T-helper 1 cell (primary cell): ENCODE measurements around the gene KDM2B.
"Not testable (repeated sequence)": the region's sequence is repeated elsewhere in the genome, so short reads cannot be mapped to it uniquely, and the experiment has no call there.

Experiments
- DNase-seq, 5 donors: peaks; one replicate each; pipeline ENCODE4 v3.0.0-alpha.2; 2012 to 2020
- total RNA-seq, 4 donors: gene quantifications; one replicate each; lab custom pipeline; 2026; lab: John Stamatoyannopoulos, UW

The KDM2B gene
- 95.7 to 119 (median 112) reads per million in 4 donors for total RNA-seq

DNA sequence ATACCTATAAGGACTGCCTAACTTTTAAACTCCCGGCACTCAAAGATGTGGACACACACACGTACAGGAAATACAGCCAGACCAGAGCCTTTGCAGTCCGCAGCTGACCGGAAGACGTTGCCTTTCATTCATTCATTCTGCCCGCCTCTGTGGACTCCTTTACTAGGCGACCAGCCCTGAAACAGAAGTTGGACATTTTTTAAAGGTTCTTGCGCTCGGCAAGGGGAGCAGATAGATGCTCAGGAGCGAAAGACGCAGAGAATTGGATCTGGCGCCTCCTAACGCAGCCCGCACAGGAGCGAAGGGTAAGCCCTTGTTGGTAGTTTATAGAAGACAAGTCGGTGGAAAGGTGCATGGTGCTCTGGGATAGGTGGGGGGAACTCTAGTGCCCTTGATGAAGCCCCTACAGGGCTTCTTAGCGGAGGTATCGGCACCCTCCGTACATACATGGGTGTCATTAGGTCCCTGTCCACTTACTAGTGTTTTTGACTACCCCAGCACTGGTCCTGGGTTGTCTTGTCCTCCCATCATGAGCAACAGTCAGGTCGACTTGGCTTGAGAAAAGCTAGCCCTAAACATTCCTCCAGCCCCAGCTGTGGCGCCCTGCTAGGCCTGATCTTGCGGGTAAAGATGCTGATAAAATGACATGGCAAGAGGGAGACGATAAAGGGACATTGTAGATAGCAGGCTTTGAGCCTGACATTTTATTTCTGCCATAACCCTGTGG lies at the start of gene KDM2B:
TSS of gene KDM2B (minus strand) at position 65 of the 727 bp plus-strand sequence. CDS start 112 bp downstream, outside the sequence.
- DNase-seq: peak in 3 of 5 donors; percentile 12 to 25 (median 16)

DNA sequence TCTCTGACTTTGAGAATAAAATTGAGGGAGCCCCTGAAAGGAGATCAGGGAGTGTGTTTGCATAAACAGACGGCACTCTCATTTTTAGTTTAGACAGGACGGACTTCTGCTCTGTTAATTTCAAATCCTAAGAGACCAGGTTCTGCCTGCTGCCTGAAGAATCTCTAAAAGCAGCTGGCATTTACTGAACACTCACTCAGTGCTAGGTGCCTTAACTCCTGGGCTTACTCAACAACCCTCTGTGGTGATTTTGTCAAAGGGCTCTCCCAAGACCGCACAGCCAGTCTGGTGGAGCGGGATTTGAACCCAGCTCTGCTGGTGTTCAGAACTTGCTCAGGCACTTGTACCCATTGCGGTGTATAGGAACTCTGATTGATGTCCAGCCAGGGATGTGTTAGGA lies 47.7 kb upstream of the KDM2B start:
- DNase-seq: peak in 1 of 5 donors; percentile 34

DNA sequence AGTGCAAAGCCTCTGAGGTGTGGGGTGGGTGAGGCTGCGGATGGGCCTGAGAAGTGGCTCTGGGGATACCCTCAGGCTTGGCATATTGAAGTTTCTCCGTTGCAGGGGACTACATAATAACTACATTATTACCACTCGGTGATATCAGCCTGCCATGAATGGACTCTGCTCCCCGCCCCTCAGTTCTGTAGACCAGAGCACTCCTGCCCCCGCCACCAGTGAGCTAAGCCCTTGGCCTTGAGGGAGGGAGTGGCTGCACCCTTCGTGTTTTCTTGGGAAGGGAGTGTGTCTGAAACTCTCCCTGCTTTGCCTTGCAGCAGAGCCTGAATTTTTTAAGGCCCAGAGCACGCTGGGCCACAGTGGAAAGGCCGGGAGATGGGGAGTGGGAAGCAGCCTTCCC lies 47.2 kb upstream of the KDM2B start:
- no peak for DNase-seq

DNA sequence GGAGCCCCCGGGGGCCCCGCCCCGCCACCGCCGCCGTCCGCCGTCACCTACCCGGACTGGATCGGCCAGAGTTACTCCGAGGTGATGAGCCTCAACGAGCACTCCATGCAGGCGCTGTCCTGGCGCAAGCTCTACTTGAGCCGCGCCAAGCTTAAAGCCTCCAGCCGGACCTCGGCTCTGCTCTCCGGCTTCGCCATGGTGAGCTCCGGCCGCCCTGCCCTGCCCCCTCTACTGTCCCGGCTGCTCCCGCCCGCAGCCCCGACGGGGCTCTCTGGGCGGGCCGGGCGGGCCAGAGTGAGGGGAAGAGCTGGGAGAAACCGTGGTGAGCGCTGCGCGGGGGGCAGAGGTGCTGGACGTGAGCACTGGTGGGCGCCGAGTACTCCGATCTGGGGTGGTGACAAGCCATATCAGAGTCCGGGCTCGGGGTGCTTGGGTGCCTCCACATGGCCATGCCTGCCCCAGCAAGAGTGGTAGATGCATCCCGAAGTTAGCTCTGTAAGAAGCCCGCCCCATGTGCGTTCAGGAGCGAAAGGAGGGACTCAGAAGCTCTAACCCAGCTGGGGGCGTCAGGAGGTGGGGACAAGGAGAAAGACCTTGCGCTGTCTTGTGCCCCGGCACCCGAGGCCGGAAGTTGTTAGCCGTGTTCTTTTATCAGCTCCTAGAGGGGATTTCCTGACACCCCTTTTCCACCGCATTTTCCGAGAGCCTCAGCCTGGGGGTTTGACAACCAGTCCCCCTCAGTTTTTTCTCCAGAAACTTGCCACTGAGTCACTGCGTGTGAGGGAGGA lies 46.2 kb upstream of the KDM2B start:
- peak; percentile 68 to 80 (median 79) for DNase-seq

DNA sequence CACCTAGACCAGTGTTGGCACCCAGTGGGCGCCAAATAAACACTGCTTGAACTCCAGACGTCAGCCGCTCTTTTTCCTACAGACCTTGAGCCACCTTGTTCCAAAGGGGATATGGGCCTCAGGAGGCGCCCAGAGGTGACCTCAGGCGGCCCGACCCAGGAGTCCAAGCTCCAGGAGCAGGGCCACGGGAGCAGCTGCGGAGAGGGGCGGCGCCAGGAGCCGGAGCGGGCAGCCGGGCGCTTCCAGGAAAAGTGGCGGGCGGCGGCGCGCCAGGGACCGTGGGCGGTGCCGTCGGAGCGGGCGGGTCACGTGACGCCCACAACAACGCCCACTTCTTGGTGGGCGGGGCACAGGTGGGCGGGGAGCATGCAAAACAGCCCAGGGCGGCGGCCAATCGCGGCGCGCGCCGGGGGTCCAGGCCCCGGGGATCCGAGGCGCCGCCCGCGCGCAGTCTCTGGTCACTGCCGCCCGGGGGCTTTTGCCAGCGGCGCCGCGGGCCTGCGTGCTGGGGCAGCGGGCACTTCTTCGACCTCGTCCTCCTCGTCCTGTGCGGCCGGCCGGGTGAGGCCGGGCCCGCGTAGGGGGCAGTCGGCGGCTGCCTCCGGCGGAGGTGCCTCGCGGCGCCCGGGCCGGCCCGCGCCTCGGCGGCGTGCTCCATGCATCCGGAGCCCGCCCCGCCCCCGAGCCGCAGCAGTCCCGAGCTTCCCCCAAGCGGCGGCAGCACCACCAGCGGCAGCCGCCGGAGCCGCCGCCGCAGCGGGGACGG lies 45.4 kb upstream of the KDM2B start, which contains the start of gene ORAI1:
TSS of gene ORAI1 (plus strand) at position 444 of the 766 bp plus-strand sequence.
- DNase-seq: peak; percentile 93 to 97 (median 94)

DNA sequence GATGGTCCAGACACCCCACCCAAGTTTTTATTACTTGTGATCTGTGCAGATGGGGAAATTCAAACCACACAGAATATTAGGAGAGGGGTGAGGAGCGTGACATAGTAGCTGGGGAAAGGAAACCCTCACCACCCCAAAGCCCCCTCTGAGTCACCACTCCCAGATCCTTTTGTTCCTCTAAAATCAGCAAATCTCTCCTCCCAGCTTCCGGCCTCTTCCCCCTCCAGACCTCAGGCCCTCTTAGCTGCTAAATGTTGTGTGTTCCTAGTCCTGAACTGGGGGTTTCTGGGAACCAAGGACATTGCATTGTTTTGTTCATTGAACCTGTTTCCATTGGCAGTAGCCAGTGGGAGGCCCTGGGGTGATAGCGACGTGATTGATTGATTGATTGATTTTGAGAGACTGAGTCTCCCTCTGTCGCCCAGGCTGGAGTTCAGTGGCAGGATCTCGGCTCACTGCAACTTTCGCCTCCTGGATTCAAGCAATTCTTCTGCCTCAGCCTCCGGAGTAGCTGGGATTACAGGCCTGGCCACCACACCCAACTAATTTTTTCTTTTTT lies 39.6 kb upstream of the KDM2B start:
- no peak for DNase-seq

DNA sequence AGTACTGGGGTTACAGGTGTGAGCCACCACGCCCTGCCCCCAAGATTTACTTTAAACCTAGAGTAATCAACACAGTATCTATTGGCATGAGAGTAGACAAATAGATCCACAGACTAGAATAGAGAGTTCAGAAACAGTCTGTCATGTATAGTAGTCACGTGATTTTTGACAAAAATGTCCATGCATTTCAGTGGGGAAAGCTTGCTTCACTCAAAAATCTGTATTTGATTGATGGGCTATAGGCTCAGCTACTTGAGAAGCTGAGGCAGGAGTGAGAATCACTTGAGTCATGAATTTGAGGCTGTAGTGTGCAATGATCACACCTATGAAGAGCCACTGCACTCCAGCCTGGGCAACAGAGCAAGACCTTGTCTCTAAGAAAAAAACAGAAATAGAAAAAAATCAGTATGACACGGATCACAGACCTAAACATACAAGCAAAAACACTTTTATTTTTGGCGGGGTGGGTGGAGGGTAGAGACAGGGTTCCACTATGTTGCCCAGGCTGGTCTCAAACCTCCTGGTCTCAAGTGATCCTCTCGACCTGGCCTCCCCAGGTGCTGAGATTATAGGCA lies 37.9 kb upstream of the KDM2B start:
- no peak for DNase-seq

DNA sequence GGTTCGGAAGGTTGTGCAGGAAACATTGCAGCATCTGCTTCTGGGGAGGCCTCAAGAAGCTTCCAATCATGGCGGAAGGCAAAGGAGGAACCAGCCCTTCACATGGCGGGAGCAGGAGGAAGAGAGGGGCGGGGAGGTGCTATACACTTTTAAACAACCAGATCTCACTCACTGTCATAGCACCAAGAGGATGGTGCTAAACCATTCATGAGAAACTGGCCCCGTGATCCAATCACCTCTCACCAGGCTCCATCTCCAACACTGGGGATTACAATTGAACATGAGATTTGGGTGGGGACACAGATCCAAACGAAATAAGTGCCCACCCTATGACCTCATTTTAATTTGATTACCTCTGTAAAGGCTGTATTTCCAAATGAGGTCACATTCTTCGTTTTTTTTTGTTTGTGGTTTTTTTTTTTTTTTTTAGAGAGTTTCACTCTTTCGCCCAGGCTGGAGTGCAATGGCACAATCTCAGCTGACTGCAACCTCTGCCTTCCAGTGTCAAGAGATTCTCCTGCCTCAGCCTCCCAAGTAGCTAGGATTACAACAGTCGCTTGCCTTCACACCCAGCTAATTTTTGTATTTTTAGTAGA lies 34.1 kb upstream of the KDM2B start:
- DNase-seq: no peak

DNA sequence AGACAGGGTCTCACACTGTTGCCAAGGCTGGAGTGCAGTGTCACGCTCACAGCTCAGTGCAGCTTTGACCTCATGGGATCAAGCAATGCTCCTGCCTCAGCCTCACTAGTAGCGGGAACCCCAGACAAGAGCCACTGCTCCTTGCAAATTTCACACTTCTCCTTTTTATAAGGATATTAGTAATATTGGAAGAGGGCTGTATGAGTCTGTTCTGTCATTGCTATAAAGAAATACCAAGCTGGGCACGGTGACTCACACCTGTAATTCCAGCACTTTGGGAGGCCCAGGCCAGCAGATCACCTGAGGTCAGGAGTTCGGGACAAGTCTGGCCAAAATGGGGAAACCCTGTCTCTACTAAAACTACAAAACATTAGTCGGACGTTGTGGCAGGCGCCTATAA lies 32.6 kb upstream of the KDM2B start:
- DNase-seq: no peak

DNA sequence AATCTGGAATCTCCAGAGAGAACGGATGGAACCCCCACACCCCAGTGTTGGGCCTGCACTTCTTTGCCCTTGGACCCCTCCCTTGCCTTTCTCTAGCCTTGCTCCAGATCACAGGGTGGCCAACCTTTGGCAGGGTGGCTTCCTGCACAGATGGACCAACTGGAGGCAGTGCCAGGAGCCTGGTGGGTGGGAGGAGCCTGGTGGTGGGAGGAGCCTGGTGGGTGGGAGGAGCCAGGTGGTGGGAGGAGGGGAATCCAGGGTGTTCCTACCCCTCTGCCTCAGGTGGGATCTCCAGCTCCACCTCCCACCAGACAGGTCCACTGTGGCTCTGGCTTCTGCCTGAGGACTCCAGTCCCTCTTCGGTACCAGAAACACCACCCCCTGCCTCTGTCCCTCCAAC lies 30.5 kb upstream of the KDM2B start:
- no peak for DNase-seq

DNA sequence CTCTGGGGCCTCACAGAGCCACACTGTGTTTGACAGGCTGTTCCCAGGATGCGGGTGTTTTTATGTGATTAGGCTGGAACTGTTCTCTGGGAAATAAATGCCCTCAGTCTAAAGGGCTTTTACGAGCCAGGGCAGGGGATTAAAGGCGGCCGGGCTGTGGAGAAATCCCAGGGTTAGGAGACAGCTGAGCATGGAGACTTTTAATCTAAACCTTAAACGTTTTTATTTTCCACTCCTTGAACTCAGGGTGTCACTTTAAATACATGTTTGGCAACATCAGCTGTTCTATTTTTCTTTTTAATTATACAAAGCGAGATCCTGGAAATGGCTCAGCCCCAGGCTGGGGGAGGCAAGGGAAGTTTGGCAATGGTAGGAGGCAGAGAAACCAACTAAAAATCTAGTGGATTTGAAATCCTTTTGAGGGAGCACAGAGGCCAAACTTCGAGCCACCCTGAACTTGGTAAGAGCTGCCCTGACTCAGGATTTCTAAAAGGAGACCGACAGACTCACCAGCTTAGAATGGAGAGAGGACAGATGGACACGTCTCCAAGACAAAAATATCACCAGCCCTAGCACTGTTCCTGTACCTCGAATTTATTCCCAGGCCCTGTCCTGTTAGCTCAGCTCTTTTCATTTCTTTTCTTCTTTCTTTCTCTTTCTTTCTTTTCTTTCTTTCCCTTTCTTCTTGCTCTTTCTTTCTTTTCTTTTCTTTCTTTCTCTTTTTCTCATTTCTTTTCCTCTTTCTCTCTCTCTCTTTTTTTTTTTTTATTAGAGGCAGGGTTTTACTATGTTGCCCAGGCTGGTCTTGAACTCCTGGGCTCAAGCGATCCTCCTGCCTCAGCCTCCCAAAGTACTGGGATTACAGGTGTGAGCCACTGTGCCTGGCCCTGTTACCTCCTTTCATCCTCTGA lies 29.7 kb upstream of the KDM2B start:
- DNase-seq: no peak

DNA sequence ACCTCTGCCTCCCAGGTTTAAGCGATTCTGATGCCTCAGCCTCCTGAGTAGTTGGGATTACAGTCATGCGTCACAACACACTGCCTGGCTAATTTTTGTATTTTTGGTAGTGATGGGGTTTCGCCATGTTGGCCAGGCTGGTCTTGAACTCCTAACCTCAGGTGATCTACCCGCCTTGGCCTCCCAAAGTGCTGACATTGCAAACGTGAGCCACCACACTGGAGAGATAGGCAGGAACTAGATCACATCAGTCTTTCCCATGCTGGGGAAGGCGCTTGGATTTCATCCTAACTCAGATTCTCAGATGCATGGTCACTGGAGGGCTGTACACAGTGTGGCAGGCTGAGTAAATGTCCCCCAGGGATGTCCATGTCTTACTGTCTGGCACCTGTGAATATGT lies 27.5 kb upstream of the KDM2B start:
- DNase-seq: no peak

DNA sequence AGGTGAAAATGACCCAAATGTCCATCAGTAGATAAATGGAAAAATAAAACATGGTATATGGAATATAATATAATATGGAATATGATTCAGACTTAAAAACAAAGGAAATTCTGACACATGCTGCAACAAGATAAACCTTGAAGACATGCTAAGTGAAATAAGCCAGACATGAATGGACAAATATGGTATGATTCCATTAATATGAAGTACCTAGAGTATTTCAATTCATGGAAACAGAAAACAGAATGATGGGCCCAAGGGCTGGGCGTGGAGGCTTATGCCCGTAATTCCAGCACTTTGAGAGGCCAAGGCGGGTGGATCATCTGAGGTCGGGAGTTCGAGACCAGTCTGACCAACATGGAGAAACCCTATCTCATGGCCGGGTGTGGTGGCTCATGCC lies 22.8 kb upstream of the KDM2B start:
- no peak for DNase-seq

DNA sequence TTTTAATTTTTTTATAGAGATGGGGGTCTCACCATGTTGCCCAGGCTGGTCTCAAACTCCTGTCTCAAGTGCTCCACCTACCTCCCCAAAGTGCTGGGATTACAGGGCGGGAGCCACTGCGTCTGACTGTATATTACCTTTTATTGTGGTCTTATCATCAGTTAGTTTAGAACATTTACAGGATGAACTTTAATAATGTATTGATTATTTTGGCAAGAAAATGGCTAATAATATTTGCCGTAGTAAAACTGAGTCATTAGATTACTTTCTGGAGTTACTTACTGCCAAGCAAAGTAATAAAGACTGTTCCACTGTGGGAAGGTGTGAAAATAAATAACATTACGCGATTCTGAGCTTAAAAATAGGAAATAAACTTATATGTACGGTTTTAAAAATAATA lies 21.9 kb upstream of the KDM2B start:
- no peak for DNase-seq

DNA sequence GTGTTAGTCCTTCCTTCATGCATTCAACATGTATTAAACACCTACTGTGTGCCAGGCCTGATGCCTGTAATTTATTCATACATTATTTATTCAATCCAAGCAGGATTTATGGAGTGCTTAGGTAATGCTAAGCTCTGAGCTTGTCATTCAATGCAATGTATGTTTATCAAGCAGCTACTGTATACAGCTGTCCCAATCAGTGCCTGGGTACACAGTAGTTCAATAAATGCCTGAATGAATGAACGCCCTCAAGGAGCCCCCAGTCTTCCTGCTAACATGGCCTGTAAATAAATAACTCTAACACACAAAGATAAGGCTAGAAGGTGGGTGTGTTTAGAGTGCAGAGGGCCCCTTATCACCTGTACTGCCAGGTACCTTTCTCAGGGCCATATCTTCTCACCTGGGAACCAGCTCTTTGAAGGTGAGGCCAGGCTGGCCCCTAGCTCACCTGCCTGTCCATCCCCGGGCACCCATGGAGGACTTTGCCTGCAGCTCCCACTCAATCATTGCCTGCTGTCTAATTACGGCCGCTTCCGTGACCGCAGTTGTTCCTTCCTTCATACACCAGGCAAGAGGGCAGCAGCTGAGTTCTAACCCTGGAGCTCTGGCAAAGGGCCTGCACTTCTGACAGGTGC lies 20.0 kb upstream of the KDM2B start:
- DNase-seq: no peak

DNA sequence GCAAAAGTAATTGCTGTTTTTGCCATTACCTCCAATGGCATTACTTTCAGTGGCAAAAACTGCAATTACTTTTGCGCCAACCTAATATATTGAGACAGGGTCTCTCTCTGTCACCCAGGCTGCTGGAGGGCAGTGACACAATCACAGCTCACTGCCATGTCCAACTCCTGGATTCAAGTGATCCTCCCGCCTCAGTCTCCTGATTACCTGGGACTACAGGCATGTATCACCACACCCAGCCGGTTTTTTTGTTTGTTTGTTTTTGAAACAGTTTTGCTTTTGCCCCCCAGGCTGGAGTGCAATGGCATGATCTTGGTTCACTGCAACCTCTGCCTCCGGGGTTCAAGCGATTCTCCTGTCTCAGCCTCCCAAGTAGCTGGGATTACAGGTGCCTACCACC lies 15.7 kb upstream of the KDM2B start:
- DNase-seq: no peak

DNA sequence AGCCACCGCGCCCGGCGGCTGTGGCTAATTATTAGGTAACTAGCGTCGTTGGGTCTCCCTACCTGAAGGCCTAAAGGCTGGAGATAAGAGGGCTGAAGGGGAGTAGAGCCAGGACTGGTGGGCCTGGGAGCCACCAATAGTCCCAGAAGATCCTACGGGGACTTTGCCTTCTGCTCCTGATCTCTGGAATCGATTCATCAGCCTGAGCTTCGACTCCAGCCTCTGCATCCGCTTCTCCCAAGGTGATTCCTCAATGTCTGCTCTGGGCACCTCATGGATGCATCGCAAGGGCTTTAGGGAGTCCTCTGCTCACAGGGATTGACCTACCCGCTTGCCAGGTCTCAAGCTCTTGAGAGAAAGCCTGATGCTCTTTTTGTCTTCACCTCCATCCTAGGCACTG lies 14.7 kb upstream of the KDM2B start:
- no peak for DNase-seq

DNA sequence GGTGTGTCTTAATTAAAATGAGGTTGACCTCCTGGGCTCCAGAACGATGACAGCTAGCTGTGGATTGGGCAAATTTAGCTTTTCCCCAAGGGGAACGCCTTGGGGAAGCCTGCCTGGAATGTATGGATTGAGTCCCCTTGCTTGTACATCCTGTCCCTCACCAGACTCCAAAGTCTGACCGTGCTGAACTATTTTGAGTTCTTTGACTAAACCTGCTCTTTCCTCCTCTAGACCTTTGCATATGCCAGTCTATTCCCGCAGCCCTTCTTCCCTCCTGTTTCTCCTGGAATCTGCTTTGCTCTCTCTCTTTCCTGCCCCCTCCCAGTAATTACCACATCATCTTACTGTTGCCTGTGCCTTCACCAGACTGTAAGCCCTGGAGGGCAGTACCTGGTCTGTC lies 11.5 kb upstream of the KDM2B start:
- no peak for DNase-seq

DNA sequence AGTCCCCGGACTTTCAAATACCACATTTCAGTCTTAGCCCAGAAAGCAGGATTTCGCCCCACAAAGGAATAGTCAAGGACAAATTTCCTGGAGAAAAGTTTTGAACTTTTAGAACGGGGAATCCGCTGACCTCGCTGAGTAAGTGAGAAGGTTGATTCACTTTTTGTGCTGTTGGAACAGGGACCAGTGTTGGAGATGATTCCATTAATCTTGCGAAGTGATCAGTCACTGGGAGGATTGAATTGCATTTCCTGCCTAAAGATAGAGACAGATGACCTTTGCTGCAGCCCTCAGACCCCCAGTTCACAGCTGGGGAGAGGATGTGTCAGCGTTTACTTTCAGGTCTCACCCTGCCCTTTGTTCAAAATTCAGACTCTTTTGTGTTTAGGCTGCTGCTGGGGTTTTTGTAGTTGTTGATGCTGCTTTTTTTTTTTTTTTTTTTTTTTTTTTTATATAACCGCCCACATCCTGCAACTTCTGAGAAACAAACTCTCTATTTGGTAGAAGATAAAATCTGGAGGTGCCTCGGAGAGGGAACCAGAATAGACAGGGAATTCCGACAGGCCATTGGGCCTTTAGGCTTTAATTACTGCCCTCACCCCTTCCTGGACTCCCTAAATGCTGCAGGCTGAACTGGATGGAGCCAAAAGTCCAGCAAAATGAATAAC lies 9.8 kb upstream of the KDM2B start:
- DNase-seq: peak in 4 of 5 donors; percentile 46 to 83 (median 58)

DNA sequence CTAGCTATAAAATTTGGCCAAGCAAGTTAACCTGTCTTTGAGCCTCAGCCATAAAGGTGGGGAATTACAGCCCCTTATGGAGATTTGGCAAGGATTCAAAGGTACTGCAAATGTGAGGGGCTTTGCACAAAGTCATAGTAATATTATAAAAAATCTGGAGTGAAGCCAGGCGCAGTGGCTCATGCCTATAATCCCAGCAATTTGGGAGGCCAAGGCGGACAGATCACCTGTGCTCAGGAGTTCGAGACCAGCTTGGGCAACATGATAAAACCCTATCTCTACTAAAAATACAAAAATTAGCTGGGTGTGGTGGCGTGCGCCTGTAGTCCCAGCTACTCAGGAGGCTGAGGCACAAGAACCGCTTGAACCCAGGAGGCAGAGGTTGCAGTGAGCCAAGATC lies 4.1 kb upstream of the KDM2B start:
- DNase-seq: not testable (repeated sequence)
